HepG2 (cell line): Measurements from ENCODE around the gene ILKAP. TPM values are rescaled to one million over a fixed set of nuclear protein-coding genes. Genes with fewer than 3 reads are reported as not detected.
A peak's percentile ranks its signal among the peaks of the same experiment; 100 is the strongest.

ENCODE experiments used
- BORCS8-MEF2B ChIP-seq: sonication (generic); formaldehyde crosslinking; IDR thresholded peaks from 2 replicates; pipeline ENCODE4 v1.8.0; 2022; ENCODE audit warnings: mild to moderate bottlenecking, missing genetic modification reagents
- CBX5 ChIP-seq: sonication (generic); formaldehyde crosslinking; IDR thresholded peaks from 2 replicates; pipeline ENCODE4 v1.4.0; 2020; ENCODE audit warnings: missing genetic modification reagents, borderline replicate concordance
- CEBPB ChIP-seq: IDR thresholded peaks from 2 replicates; pipeline ENCODE4 v1.6.1; 2011; ENCODE audit warnings: low read depth, low read length, improper control_type of control experiment, borderline replicate concordance
- HDAC1 ChIP-seq: sonication (generic); formaldehyde crosslinking; IDR thresholded peaks from 2 replicates; pipeline ENCODE4 v1.5.1; 2020; ENCODE audit warnings: mild to moderate bottlenecking, missing genetic modification reagents
- HNRNPLL ChIP-seq: fragments of 200-400 bp; formaldehyde crosslinking; IDR thresholded peaks from 2 replicates; pipeline ENCODE4 v1.6.1; 2017; ENCODE audit warnings: mild to moderate bottlenecking, low read depth, low read length; ENCODE audit not compliant: poor library complexity, severe bottlenecking
- IKZF5 ChIP-seq: IDR thresholded peaks from 2 replicates; pipeline ENCODE4 v1.6.1; 2018; ENCODE audit warnings: missing genetic modification reagents, mild to moderate bottlenecking, missing compliant biosample characterization
- IRF9 ChIP-seq: sonication (generic); formaldehyde crosslinking; IDR thresholded peaks from 2 replicates; pipeline ENCODE4 v1.8.0; 2022; ENCODE audit warnings: missing genetic modification reagents, mild to moderate bottlenecking, borderline replicate concordance
- JUNB ChIP-seq: sonication (generic); formaldehyde crosslinking; IDR thresholded peaks from 2 replicates; pipeline ENCODE4 v1.8.0; 2022; ENCODE audit warnings: missing genetic modification reagents, mild to moderate bottlenecking, borderline replicate concordance
- MIXL1 ChIP-seq: IDR thresholded peaks from 2 replicates; pipeline ENCODE4 v1.6.1; 2016
- NFE2L1 ChIP-seq: sonication (generic); formaldehyde crosslinking; IDR thresholded peaks from 2 replicates; pipeline ENCODE4 v1.4.0; 2020; ENCODE audit warnings: missing genetic modification reagents, mild to moderate bottlenecking, borderline replicate concordance
- NKX3-1 ChIP-seq: sonication (generic); formaldehyde crosslinking; IDR thresholded peaks from 2 replicates; pipeline ENCODE4 v1.5.0; 2020; ENCODE audit warnings: missing genetic modification reagents
- PAXIP1 ChIP-seq: sonication (generic); formaldehyde crosslinking; conservative IDR thresholded peaks from 2 replicates; pipeline ENCODE4 v1.4.0; 2020; ENCODE audit warnings: mild to moderate bottlenecking, missing genetic modification reagents, moderate library complexity
- SKI ChIP-seq: fragments of 450-650 bp; IDR thresholded peaks from one replicate; pipeline ENCODE4 v1.6.1; 2018; ENCODE audit warnings: mild to moderate bottlenecking; ENCODE audit not compliant: partially characterized antibody
- SP4 ChIP-seq: sonication (generic); formaldehyde crosslinking; IDR thresholded peaks from 2 replicates; pipeline ENCODE4 v1.8.1; 2023; ENCODE audit warnings: mild to moderate bottlenecking, missing genetic modification reagents
- TOE1 ChIP-seq: sonication (generic); formaldehyde crosslinking; IDR thresholded peaks from 2 replicates; pipeline ENCODE4 v1.4.0; 2020; ENCODE audit warnings: mild to moderate bottlenecking, missing genetic modification reagents
- ZBTB3 ChIP-seq: sonication (generic); formaldehyde crosslinking; IDR thresholded peaks from 2 replicates; pipeline ENCODE4 v1.4.0; 2020; ENCODE audit warnings: low read depth, mild to moderate bottlenecking, moderate library complexity, missing genetic modification reagents, borderline replicate concordance
- ZFYVE20 ChIP-seq: sonication (generic); formaldehyde crosslinking; IDR thresholded peaks from 2 replicates; pipeline ENCODE4 v1.8.0; 2023; ENCODE audit warnings: low read depth, mild to moderate bottlenecking, moderate library complexity, missing genetic modification reagents, borderline replicate concordance
- ZNF235 ChIP-seq: sonication (generic); formaldehyde crosslinking; IDR thresholded peaks from 2 replicates; pipeline ENCODE4 v1.8.1; 2023; ENCODE audit warnings: mild to moderate bottlenecking, missing genetic modification reagents, borderline replicate concordance
- ZNF251 ChIP-seq: sonication (generic); formaldehyde crosslinking; IDR thresholded peaks from 2 replicates; pipeline ENCODE4 v1.9.0; 2021; ENCODE audit warnings: mild to moderate bottlenecking, missing genetic modification reagents
- ZNF513 ChIP-seq: sonication (generic); formaldehyde crosslinking; conservative IDR thresholded peaks from 2 replicates; pipeline ENCODE4 v1.5.0; 2020; ENCODE audit warnings: missing genetic modification reagents
- ZNF704 ChIP-seq: sonication (generic); formaldehyde crosslinking; IDR thresholded peaks from 2 replicates; pipeline ENCODE4 v1.8.1; 2023; ENCODE audit warnings: mild to moderate bottlenecking, inconsistent platforms, moderate library complexity, missing genetic modification reagents, borderline replicate concordance
- polyA plus RNA-seq, 8 experiments: library from polyadenylated mRNA; depleted of rRNA in 3 of 8; stranded (reverse) in 7 of 8; unstranded in 1 of 8; fragments of >200 nt; fragmentation: Illumina TruSeq in 4 of 8; extraction: Trizol in 4 of 8; gene quantifications; 2 replicates each; pipeline versions ENCODE4 v1.2.1 to v1.2.3, GENCODE V29; 2011 to 2016; ENCODE audit warnings: low read depth in 4 of 8, missing spikeins in 1 of 8, mixed read lengths in 1 of 8; ENCODE audit not compliant: insufficient read depth in 1 of 8
- total RNA-seq, 5 experiments: library from RNA; depleted of rRNA; stranded (reverse); fragments of >200 nt; fragmentation: Illumina TruSeq; extraction: Trizol; gene quantifications; 2 replicates each; pipeline ENCODE4 v1.2.3, GENCODE V29; 2016; ENCODE audit warnings: low read depth in 1 of 5

ILKAP gene
- total and polyA plus RNA-seq, 2 of the 13 experiments (the other 11 are each of a cell fraction or from before 2014, with no cell fraction given) = 29.6 to 33.1 TPM

GRCh38 chr2:238136820-238137537, 66.5 kb downstream of the ILKAP start (continued):
- TF ChIP-seq BORCS8-MEF2B = 0 out of 2 replicates have a peak, but pooled peaks have one; percentile 14
- no peak for TF ChIP-seq SP4 (CRISPR knock-in tag)
- no peak for TF ChIP-seq ZBTB3 (CRISPR knock-in tag)
- TF ChIP-seq IKZF5 = no peak
- no peak for TF ChIP-seq ZNF513 (CRISPR knock-in tag)
- no peak for TF ChIP-seq ZNF251
- peak; percentile 100 for TF ChIP-seq CEBPB
- TF ChIP-seq PAXIP1 (CRISPR knock-in tag) = no peak
- TF ChIP-seq MIXL1 (CRISPR knock-in tag) = no peak
- TF ChIP-seq HNRNPLL = peak; percentile 35
- no peak for TF ChIP-seq ZFYVE20 (CRISPR knock-in tag)
- no peak for TF ChIP-seq CBX5 (CRISPR knock-in tag)
- TF ChIP-seq SKI = no peak
- TF ChIP-seq ZNF235 = no peak
- TF ChIP-seq ZNF704 = no peak
- TF ChIP-seq NKX3-1 (CRISPR knock-in tag) = no peak
- no peak for TF ChIP-seq JUNB (CRISPR knock-in tag)
- peak; percentile 51; the same call in 1 of the 2 replicates for TF ChIP-seq IRF9 (CRISPR knock-in tag)
- peak; percentile 85; the same call in 1 of the 2 replicates for TF ChIP-seq NFE2L1 (CRISPR knock-in tag)
- 0 out of 2 replicates have a peak, but pooled peaks have one; percentile 51 for TF ChIP-seq HDAC1 (CRISPR knock-in tag)
- TF ChIP-seq TOE1 (CRISPR knock-in tag) = no peak
